Mucosa of stomach (tissue), 1 donor: Measurements from ENCODE around the gene KIDINS220.
"Not testable (repeated sequence)": the region's sequence is repeated elsewhere in the genome, so short reads cannot be mapped to it uniquely, and the experiment has no call there.

Experiments
- H3K27me3 ChIP-seq: one replicate; pipeline ENCODE4 v1.7.0; 2013; ENCODE audit warnings: mild to moderate bottlenecking, low read length; ENCODE audit not compliant: control insufficient read depth, insufficient read depth
- H3K36me3 ChIP-seq: one replicate; pipeline ENCODE4 v1.7.0; 2013; ENCODE audit warnings: low read length; ENCODE audit not compliant: control insufficient read depth, insufficient read depth
- H3K4me1 ChIP-seq: one replicate; pipeline ENCODE4 v1.7.0; 2013; ENCODE audit warnings: mild to moderate bottlenecking, low read length; ENCODE audit not compliant: control insufficient read depth, insufficient read depth
- H3K4me3 ChIP-seq: one replicate; pipeline ENCODE4 v1.7.0; 2013; ENCODE audit warnings: low read length
- H3K9ac ChIP-seq: one replicate; pipeline ENCODE4 v1.7.0; 2013; ENCODE audit warnings: mild to moderate bottlenecking, low read length, moderate library complexity
- H3K9me3 ChIP-seq: one replicate; pipeline ENCODE4 v1.7.0; 2013; ENCODE audit warnings: mild to moderate bottlenecking, low read length, moderate library complexity; ENCODE audit not compliant: control insufficient read depth
- donor health status: Pancreatic carcinoma.

The KIDINS220 gene

DNA sequence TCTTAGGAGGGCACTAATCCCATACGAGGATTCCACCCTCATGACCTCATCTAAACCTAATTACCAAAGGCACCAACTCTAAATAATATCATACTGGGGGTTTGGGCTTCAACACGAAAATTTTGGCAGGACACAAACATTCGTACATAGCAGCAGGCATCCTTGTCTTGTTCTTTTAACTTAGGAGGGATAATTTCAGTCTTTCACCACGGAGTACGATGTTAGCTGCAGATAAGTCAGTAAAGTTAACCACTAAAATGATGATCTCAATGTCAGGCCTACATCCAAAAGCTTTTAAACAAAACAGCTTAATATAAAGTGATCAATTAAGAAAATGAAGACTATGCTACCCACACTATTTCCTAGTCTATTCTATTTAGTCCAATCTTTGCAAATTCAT lies 80.7 kb downstream of the KIDINS220 start:
- Histone ChIP-seq H3K4me1 (no peaks in the 10 kb centered on the region), H3K4me3 (no peak overlapping the region), H3K9me3 (peaks cover 7% of the 10 kb centered on the region)

GRCh38 chr2:8756230-8756629 lies 81.2 kb downstream of the KIDINS220 start:
- Histone ChIP-seq H3K27me3 (no peaks in the 10 kb centered on the region), H3K9ac (no peak overlapping the region), H3K4me3 (no peak overlapping the region), H3K4me1 (no peaks in the 10 kb centered on the region), H3K9me3 (peaks cover 7% of the 10 kb centered on the region), H3K36me3 (no peaks in the 10 kb centered on the region)

More for the DNA sequence above, 80.7 kb downstream of the KIDINS220 start:
- no peaks in the 10 kb centered on the region for H3K36me3 ChIP-seq
- H3K27me3 ChIP-seq, result no peaks in the 10 kb centered on the region
- H3K9ac ChIP-seq, result no peak overlapping the region

DNA sequence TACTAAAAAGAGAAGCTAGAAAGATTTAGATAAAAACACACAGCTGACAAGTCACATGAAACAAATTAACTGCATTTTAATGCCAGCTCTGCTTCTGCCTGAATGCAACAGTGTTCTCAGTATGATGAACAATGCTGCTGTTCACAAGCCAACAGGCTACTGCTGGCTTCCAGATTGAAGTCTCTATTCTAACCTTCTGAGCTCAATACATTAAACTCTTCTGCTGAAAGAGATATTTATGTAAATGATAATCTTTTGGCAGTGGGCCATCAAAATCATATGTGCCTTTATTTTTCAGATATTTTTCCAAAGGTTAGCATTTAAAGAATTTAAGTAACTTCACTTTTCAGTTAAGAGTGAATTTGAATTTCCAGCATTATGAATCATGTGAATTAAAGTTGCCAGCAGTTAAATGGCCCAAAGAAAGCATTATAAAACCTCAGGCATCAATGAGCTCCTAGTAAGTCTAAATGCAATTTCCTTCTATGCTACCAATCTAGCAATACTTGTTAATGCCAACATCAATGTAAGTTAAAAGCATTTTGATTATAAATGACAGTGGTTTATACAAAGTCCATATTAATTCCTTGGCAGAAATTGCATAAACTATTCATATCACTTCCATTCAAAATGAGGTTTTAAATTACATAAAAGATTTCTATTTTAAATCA lies 83.2 kb downstream of the KIDINS220 start:
- Histone ChIP-seq H3K36me3 (no peaks in the 10 kb centered on the region), H3K4me3 (no peak overlapping the region), H3K4me1 (no peaks in the 10 kb centered on the region), H3K9me3 (peaks cover 7% of the 10 kb centered on the region), H3K9ac (no peak overlapping the region), H3K27me3 (no peaks in the 10 kb centered on the region)

- H3K9ac ChIP-seq, result no peak overlapping the region
- H3K4me1 ChIP-seq, result no peaks in the 10 kb centered on the region
- no peaks in the 10 kb centered on the region for H3K27me3 ChIP-seq
- no peaks in the 10 kb centered on the region for H3K36me3 ChIP-seq
- no peak overlapping the region for H3K4me3 ChIP-seq
- peaks cover 7% of the 10 kb centered on the region for H3K9me3 ChIP-seq
Observed at GRCh38 chr2:8753609-8754008, 83.8 kb downstream of the KIDINS220 start.

DNA sequence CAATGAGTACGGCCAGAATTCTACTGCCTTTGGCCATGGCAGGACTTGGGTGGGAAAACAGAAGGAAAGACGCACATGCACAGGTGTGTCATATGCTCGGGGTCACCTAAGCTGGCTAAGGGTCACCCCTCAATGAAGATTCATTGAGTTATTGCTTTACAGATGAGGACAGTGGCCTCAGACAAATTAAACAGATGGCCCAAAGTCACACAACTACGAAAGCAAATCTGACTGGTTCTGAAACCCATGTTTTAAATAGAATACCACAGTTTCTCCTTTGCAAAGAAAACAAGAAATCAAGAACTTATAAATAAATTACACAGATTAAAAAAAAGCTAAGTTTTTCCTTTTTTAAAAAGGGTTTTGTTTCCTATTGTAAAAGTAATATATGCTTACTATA lies 85.0 kb downstream of the KIDINS220 start:
- no peaks in the 10 kb centered on the region for H3K27me3 ChIP-seq
- H3K4me3 ChIP-seq, result no peak overlapping the region
- no peaks in the 10 kb centered on the region for H3K4me1 ChIP-seq
- H3K36me3 ChIP-seq, result no peaks in the 10 kb centered on the region
- H3K9me3 ChIP-seq, result peaks cover 7% of the 10 kb centered on the region
- no peak overlapping the region for H3K9ac ChIP-seq

DNA sequence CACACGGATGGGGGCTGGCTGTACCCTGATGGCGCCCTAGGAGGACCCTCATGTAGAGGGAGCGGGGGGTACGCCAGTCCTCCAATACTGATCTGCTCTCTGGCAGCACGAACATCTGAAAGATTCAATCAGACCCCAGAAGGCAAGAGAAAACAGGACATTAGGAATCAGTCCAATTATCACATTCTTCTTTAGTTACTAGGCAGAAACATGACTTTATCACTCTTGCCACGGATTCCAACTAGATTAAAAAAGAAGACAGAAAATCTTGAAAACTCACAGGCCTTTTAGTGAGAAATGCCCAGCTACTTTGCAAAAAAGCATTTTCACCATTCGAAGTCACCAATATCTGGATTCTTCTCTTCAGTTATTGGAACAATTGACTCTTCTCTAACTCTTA lies 87.2 kb downstream of the KIDINS220 start:
- Histone ChIP-seq H3K36me3 (no peaks in the 10 kb centered on the region), H3K4me1 (no peaks in the 10 kb centered on the region), H3K27me3 (no peaks in the 10 kb centered on the region), H3K4me3 (no peak overlapping the region), H3K9me3 (no peaks in the 10 kb centered on the region), H3K9ac (no peak overlapping the region)

DNA sequence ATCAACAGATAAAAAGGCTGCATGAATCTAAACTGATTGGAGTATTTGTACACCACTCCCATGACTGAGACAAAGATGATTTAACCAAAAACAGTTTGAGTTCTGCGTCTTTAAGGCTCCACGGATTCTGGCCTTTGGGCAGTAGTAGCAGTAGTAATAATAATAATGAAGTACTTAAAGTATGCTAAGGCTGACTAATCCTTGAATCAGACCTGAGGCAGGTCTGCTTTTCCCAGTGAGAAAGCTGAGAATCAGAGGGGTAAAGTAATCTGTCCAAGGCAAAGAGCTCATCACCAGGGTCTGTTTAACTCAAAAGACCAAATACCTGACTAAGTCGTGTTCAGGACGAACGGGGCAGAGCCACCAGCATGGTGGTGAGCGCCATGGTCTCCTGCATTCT lies 94.2 kb downstream of the KIDINS220 start:
- no peaks in the 10 kb centered on the region for H3K4me1 ChIP-seq
- H3K4me3 ChIP-seq, result no peak overlapping the region
- no peaks in the 10 kb centered on the region for H3K27me3 ChIP-seq
- no peak overlapping the region for H3K9ac ChIP-seq
- no peaks in the 10 kb centered on the region for H3K36me3 ChIP-seq
- no peaks in the 10 kb centered on the region for H3K9me3 ChIP-seq

GRCh38 chr2:8740136-8740535 lies 97.3 kb downstream of the KIDINS220 start:
- Histone ChIP-seq H3K9ac (no peak overlapping the region), H3K9me3 (no peaks in the 10 kb centered on the region), H3K27me3 (no peaks in the 10 kb centered on the region), H3K4me3 (no peak overlapping the region), H3K36me3 (no peaks in the 10 kb centered on the region), H3K4me1 (no peaks in the 10 kb centered on the region)

- H3K27me3 ChIP-seq, result no peaks in the 10 kb centered on the region
- no peak overlapping the region for H3K4me3 ChIP-seq
- H3K36me3 ChIP-seq, result no peaks in the 10 kb centered on the region
- H3K4me1 ChIP-seq, result no peaks in the 10 kb centered on the region
- no peak overlapping the region for H3K9ac ChIP-seq
- H3K9me3 ChIP-seq, result no peaks in the 10 kb centered on the region
Observed at GRCh38 chr2:8737571-8738175, 99.7 kb downstream of the KIDINS220 start.

- Histone ChIP-seq H3K4me1 (peaks cover 5% of the 10 kb centered on the region), H3K36me3 (no peaks in the 10 kb centered on the region), H3K4me3 (no peak overlapping the region), H3K27me3 (no peaks in the 10 kb centered on the region), H3K9ac (no peak overlapping the region), H3K9me3 (no peaks in the 10 kb centered on the region)
Observed at GRCh38 chr2:8732601-8733000, 104.8 kb downstream of the KIDINS220 start.

GRCh38 chr2:8729939-8730338 lies 107.5 kb downstream of the KIDINS220 start:
- H3K4me1 ChIP-seq, result peaks cover 5% of the 10 kb centered on the region

GRCh38 chr2:8729101-8729500 lies 108.3 kb downstream of the KIDINS220 start:
- H3K4me1 ChIP-seq, H3K36me3 ChIP-seq, H3K9me3 ChIP-seq, H3K27me3 ChIP-seq, H3K4me3 ChIP-seq, H3K9ac ChIP-seq: not testable (repeated sequence)

More at GRCh38 chr2:8729939-8730338, 107.5 kb downstream of the KIDINS220 start:
- H3K36me3 ChIP-seq, result no peaks in the 10 kb centered on the region
- H3K4me3 ChIP-seq, result no peak overlapping the region
- no peak overlapping the region for H3K9ac ChIP-seq
- no peaks in the 10 kb centered on the region for H3K27me3 ChIP-seq
- H3K9me3 ChIP-seq, result no peaks in the 10 kb centered on the region
